Measurements from ENCODE around the gene RGS11.

The RGS11 gene

GRCh38 chr16:229731-230281 lies 45.9 kb downstream of the RGS11 start:
- no peak for DNase-seq (ENCODE audit: low spot score)

- DNase-seq (ENCODE audit: low spot score): peak; percentile 85
Measured at GRCh38 chr16:228852-229730, 46.7 kb downstream of the RGS11 start, which contains the start of gene LUC7L. LUC7L (minus strand) TSS chr16:229449; CDS start chr16:229339, 110 bp downstream.

GRCh38 chr16:228151-228851 lies 47.4 kb downstream of the RGS11 start:
- no peak for DNase-seq (ENCODE audit: low spot score)

- no peak for DNase-seq (ENCODE audit: low spot score)
Measured at GRCh38 chr16:220021-220420, 55.7 kb downstream of the RGS11 start.
